Measurements from ENCODE around the gene UBXN4.

- no peak for TF ChIP-seq SUZ12 (IDR thresholded peaks at IDR 0.05; ENCODE audit: extremely low read depth, insufficient read depth, insufficient read length)
- TF ChIP-seq ZNF274 (IDR thresholded peaks at IDR 0.05; ENCODE audit: low read depth, low read length), result no peak
These were observed 91.2 kb downstream of the UBXN4 start for GRCh38 chr2:135832891-135833290.

All from NT2/D1 (cell line).